IPS-18c (cell line): ENCODE data around the gene FXYD6.
"Not testable (repeated sequence)": the region's sequence is repeated elsewhere in the genome, so short reads cannot be mapped to it uniquely, and the experiment has no call there.

Source experiments
- H3K4me3 ChIP-seq: 2 replicates; pipeline ENCODE4 v1.7.0; 2013; ENCODE audit warnings: low read depth, mild to moderate bottlenecking, low read length, moderate library complexity; ENCODE audit not compliant: insufficient read depth
- H3K9me3 ChIP-seq: one replicate; pipeline ENCODE4 v1.6.1; 2013; ENCODE audit warnings: mild to moderate bottlenecking, low read length, moderate library complexity; ENCODE audit not compliant: control insufficient read depth, insufficient read depth

The FXYD6 gene

GRCh38 chr11:117820071-117820470, 56.4 kb downstream of the FXYD6 start:
- no peak overlapping the region for H3K4me3 ChIP-seq

GRCh38 chr11:117819096-117820040, 57.1 kb downstream of the FXYD6 start:
- H3K9me3 ChIP-seq, result no peaks in the 10 kb centered on the region
- H3K4me3 ChIP-seq, result no peak overlapping the region

More at GRCh38 chr11:117820071-117820470, 56.4 kb downstream of the FXYD6 start:
- H3K9me3 ChIP-seq, result no peaks in the 10 kb centered on the region

DNA sequence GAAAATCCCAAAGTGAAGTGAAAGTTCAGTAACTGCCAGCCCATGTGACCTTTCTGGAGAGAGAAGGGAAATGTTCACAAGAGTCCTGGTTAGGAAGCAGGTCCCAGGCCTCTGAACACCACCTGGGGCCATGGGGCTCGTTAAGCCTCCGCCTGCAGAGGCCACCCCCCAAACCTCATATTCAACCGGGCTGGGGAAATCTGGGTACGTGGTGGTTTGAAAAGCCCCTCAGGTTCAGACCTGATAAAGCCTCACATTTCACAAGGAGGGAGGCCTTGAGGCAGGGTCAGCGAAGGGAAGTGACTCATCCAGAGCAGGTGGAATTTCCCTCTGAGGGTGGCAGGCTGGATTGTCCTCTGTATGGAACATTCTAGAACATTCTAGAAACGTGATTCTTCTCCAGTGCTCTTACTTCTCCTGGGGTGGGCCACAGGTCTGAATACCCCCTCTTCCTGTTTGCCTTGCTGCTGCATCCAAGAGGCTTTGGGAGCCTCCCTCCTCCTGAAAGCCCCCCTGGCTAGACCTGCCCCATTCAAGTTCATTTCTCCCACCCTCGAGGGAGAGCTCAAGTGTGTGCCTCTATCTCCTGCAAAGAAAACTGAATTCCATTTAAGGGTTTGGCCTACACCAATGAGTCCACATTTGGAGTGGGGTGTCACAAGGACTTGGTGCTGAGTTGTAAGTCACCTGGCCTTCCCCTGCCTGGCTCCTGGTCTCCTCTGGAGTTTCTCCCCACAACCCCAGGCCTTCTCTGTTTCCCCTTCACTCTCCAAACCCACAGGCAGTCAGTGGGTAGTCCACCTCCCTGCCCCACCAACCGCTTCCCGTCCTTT, 58.2 kb downstream of the FXYD6 start:
- H3K4me3 ChIP-seq, result no peak overlapping the region

GRCh38 chr11:117817368-117818040, 59.0 kb downstream of the FXYD6 start:
- Histone ChIP-seq H3K4me3 (no peak overlapping the region), H3K9me3 (no peaks in the 10 kb centered on the region)

More for the DNA sequence above, 58.2 kb downstream of the FXYD6 start:
- H3K9me3 ChIP-seq, result no peaks in the 10 kb centered on the region

- Histone ChIP-seq H3K9me3 (no peaks in the 10 kb centered on the region), H3K4me3 (no peak overlapping the region; the same call in 1 of the 2 replicates)
Measured at GRCh38 chr11:117816846-117817367, 59.6 kb downstream of the FXYD6 start.

DNA sequence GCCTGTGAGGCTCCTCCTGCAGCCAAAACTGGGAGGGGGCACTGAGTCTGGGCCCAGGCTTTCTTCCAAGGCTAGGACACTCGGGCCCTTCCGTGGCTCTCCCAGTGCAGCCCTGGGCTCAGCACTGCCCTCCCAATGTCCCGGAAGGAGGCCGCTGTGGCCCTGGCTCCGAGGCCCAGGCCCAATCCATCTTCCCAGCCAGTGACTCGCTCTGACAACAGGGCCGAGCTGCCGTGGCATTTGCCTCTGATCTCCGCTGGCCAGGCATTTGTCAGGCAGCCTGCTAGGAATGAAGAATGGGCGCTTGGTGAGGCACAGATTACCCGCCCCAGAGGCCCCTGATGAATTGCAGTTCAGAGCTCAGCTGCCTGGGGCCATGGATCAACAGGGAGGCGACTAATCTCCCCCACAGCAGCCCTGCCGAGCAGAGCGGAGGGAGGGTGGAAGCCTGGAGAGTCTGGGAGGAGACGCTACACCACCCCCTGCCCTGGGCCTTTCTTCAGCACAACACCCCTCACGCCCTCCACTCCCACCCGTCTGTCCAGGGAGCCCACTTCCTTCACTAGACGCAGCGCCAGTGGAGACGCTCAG, 60.2 kb downstream of the FXYD6 start:
- no peak overlapping the region for H3K4me3 ChIP-seq

DNA sequence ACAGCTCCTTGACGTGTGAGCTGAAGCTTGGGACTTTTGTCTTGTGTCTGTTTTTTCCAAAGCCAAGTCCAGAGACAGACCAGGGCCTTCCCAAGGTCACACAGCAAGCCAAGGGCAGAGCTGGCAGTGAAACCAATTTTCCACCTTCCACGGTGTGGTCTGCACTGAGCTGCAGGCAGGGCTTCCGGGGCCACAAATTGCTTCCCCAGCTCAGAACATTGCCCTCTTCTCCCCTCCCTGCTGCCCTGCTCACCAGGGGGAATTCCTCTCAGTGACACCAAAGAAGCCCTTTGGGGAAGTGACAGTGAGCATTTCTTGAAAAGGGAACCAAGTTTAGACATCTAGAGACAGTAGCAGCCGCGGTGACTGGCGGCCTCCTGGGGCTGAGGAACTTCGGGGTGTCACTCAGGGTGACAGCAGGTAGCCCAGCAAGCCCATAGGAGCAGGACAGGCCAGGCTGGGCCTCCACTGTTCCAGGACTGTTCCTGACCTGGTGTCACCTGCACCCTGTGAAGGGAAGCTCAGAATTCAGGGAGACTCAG, 61.1 kb downstream of the FXYD6 start:
- Histone ChIP-seq H3K9me3 (no peaks in the 10 kb centered on the region), H3K4me3 (no peak overlapping the region)

More for the DNA sequence above, 60.2 kb downstream of the FXYD6 start:
- H3K9me3 ChIP-seq, result no peaks in the 10 kb centered on the region

DNA sequence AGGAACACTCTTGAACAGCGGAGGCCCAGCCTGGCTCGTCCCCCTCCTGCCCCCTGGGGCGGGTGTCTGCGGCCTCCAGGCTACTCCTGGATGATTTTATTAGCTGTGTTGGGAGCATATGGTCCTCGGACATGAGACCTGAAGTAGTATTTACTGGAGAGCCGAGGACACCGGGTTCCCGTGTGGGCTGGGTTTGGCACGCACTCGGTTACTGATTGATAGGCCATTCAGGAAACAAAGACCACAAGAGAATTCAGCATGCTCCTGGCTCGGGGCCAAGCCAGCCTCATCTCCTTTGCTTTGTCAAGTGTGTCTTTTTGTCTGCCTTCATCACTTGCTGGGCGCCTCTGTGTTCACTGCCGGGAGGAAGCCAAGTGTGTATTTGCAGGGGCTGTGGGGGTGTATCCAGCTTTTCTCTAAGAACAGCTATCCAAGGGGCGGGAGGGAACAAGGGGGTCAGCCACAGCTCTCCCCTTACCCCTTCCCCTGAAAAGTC, 61.6 kb downstream of the FXYD6 start:
- H3K4me3 ChIP-seq, result no peak overlapping the region; the same call in 1 of the 2 replicates
- no peaks in the 10 kb centered on the region for H3K9me3 ChIP-seq

- Histone ChIP-seq H3K9me3 (no peaks in the 10 kb centered on the region), H3K4me3 (no peak overlapping the region; the same call in 1 of the 2 replicates)
Measured at GRCh38 chr11:117814204-117814765, 62.2 kb downstream of the FXYD6 start.

- not testable (repeated sequence) for H3K4me3 ChIP-seq, H3K9me3 ChIP-seq
Measured at GRCh38 chr11:117810056-117810451, 66.4 kb downstream of the FXYD6 start.

- no peaks in the 10 kb centered on the region for H3K9me3 ChIP-seq
- no peak overlapping the region for H3K4me3 ChIP-seq
Measured at GRCh38 chr11:117809236-117810055, 67.0 kb downstream of the FXYD6 start.

- Histone ChIP-seq H3K4me3 (no peak overlapping the region), H3K9me3 (no peaks in the 10 kb centered on the region)
Measured at GRCh38 chr11:117808784-117809183, 67.7 kb downstream of the FXYD6 start.

DNA sequence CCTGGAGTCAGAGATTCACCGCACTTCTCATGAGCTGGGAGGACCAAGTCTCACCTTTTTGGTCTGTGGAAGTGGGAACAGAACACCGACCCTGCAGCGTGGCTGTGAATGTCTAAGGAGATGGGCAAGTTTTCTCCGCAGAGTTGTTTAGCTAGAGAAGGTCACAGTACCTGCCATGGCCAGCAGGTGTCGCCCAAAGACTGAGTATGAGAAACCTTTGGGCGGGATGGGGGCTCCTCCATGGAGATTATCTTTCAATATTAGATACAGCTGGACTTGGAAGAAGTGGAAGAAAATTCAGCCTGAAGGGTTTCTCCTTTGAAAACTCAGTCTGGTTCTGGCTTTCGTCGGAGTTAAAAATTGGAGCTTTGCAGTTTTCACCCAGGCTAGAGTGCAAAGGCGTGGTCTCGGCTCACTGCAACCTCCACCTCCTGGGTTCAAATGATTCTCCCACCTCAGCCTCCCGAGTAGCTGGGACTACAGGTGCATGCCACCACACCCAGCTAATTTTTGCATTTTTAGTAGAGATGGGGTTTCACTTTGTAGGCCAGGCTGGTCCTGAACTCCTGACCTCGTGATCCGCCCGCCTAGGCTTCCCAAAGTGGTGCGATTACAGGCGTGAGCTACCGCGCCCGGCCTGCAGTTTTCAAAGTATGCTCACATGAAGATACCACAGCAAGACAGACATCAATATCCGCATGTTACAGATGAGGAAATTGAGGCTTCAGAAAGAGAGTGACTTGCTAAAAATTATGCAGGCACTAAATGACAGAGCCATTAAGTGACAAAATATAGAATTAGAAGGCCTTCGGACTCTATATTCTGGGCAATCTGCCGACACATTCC, 68.8 kb downstream of the FXYD6 start:
- no peaks in the 10 kb centered on the region for H3K9me3 ChIP-seq

DNA sequence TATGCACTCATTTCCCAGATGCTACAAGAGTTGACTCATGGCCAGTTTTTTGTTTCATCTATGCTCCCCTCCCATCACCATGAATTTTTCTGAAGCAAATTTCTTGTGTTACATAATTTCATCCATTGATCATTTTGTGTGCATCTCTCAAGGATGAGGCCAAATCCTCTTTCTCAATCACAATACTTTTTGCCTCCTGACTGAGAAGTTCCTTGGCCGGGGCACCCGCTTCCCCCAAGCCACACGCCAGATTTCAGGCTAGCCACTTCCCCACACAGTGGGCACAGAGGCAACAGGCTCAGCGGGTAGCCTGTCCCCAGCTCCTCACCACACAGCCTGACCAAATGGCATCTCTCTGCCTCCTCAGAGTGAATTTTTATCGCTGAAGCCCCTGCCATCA, 69.6 kb downstream of the FXYD6 start:
- no peak overlapping the region for H3K4me3 ChIP-seq
- H3K9me3 ChIP-seq, result no peaks in the 10 kb centered on the region

More for the DNA sequence above, 68.8 kb downstream of the FXYD6 start:
- no peak overlapping the region for H3K4me3 ChIP-seq

DNA sequence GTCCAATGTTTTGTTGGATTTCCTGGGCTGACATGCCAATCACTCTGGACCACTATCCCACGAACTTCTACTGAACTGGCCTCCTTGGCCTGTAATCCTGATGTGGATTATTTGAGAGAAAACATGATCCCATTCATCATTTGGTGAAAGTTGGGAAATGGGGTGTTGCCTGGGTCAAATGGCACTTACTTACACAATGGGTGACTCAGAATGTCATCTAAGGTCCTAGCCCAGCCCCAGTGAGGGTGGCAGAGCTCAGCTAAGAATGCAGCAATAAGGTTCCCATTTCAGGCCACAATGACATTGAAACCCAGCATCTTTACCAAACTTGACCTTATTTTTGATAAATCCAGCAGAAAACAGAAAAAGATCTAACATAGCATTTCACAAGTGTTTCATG, 71.4 kb downstream of the FXYD6 start:
- no peak overlapping the region for H3K4me3 ChIP-seq
- H3K9me3 ChIP-seq, result no peaks in the 10 kb centered on the region
